NCI-H128 (cell line): ENCODE data around the gene KLF17.

ENCODE experiments used
- DNase-seq: peaks from one replicate; lab custom pipeline; 2025; ENCODE audit not compliant: unreplicated experiment; lab: John Stamatoyannopoulos, UW

The KLF17 gene, protein sequence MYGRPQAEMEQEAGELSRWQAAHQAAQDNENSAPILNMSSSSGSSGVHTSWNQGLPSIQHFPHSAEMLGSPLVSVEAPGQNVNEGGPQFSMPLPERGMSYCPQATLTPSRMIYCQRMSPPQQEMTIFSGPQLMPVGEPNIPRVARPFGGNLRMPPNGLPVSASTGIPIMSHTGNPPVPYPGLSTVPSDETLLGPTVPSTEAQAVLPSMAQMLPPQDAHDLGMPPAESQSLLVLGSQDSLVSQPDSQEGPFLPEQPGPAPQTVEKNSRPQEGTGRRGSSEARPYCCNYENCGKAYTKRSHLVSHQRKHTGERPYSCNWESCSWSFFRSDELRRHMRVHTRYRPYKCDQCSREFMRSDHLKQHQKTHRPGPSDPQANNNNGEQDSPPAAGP

DNA sequence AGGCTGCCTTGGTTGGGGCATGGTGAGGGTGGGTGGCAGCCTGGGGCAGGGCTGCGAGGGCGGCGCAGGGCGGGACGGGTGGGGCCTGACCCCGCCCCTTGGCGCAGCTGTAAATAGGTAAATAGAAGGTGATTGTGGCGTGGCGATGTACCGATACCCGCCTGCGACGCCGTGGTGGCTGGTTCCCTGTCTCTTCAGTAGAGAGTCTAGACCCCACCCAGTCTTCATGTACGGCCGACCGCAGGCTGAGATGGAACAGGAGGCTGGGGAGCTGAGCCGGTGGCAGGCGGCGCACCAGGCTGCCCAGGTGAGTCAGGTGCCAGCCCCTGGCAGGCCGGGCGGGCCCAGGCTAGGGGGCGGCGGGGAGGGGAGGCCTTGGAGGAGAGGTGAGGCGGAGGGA, at the start of gene KLF17:
TSS of gene KLF17 (plus strand) at position 140 of the 400 bp plus-strand sequence. CDS start at position 227, 87 bp downstream.
- DNase-seq: no peak

DNA sequence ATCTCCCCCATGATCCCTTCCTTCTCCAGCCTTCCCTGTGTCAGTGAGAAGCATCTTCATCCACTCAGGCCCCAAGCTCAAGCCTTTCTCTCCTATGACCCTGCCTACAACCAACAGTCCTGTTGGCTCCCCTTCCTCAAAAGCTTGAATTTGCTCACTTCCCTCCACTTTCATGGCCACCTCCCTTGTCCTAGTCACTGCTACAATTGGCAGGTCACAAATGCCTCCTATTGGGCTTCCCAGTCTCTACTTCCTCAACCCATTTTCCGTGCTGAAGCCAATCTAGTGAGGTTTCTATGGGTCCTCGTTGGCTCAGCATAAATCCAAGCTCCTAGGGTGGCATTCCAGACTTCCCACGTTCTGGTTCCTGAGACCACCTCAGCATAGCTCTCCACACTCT, 47.2 kb upstream of the KLF17 start:
- DNase-seq: no peak

DNA sequence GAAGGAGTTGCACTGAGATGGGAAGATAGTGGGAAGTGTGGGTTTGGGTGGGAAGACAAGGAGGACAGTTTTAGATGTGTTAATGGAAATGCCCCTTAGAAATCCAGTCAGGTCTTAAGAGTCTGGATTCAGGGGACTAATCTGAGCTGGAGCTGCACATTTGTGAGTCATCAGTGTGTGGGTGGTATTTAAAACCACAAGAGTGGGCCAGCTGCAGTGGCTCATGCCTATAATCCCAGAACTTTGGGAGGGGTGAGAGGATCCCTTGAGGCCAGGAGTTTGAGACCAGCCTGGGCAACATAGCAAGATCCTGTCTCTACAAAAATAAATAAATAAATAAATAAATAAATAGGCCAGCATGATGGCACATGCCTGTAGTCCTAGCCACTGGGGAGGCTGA, 46.4 kb upstream of the KLF17 start:
- no peak for DNase-seq

DNA sequence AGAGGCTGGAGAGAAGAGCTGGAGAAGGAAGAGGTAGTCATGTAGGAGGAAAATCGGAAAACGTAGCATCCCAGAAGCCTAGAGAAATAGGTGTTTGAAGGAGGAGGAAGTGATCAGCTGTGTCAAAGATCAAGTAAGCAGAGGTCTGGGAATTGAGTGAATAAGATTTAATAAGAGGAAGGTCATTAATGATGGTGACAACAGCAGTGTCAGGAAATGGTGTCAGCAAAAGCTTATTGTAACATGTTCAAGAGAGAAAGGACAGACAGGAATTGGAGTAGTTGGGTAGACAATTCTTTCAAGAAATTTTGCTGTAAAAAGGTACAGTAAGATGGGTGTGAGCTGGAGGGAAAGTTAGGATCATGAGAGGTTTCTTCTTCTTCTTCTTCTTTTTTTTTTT, 45.8 kb upstream of the KLF17 start:
- no peak for DNase-seq

DNA sequence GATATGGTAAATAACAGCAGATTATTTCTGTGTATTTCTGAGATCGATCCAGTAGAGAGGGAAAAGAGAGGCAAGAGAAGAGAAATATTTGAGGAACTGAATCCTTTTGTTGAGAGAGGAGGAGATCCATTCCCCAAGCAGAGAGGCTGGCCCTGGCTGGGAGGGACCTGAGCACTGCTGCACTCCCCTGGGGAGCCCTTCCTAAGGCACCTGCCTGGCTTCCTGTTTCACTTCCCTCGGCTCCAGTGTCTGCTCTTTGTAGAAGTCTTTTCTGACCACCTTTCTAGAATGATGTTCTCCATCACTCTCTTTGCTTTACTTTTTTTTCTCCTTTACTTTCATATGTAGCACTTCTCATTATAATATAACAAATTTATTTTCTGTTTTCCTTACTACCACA, 45.1 kb upstream of the KLF17 start:
- DNase-seq: no peak

DNA sequence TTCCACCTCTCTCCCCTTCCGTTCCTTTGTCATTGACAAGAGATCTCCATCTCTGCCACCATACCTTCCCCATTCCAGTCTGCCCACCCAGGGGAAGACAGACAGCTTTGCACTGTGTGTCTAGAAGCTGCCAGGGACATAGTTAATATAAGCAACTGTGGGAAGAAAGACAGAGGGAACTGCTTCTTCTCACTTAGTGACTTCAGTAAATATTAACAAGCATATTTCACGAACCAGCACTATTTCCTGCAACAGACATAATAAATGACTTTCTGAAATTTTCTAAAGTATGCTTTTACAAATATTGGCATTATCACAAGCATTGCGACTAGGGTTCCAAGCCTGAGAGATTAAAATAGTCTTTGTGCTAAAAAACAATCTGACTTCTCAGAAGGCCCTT, 44.2 kb upstream of the KLF17 start:
- no peak for DNase-seq

DNA sequence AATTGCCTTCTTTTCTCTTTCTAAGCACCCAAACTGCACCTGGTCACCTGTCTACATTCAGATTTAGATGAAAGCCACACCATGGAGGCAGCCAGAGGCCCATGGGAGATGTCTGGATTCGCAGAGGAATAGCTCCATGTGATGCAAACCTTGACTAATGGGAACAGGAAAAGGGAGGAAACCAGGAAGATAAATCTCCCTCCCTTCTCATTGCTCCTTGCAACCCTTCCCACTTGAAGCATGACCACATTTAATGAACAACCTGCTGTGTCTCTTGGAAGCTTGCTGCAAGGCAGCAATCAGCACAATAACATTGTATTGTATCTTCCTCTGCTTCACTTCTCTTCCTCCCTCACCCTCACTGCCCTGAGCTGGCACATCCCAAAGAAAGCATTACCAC, 42.6 kb upstream of the KLF17 start:
- DNase-seq: no peak

DNA sequence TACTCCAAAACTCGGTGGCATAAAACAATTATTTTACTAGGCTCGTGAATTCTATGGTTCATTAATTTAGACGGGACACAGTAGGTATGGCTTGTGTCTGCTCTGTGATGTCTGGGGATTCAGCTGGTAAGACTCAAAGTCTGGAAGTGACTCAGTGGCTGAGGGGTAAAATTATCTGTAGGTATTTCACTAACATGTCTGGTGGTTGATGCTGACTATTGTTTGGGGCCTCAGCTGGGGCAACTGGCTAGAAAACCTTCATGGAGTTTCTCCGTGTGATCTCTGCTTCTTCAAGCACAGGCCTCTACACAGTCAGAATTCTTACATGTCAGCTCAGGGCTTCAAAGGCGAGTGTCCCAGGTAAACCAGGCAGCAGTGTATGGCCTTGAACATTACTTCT, 41.2 kb upstream of the KLF17 start:
- no peak for DNase-seq

DNA sequence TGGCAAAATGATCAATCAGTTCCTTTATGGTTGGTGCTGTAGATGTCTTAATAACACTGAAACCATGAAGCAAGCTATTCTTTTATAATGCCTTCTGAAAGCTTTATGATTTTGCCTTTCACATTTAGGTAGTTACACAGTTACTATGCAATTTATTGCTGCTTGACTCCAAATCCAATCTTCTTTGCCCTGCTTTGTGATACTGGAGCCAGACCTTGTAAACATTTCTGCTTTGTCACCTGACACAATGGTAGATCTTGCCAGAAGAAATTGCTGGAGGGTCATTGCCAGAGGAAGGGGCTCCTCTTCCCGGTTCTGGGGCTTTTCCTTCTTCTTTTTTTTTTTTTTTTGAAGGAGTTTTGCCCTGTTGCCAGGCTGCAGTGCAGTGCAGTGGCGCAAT, 40.5 kb upstream of the KLF17 start:
- no peak for DNase-seq

DNA sequence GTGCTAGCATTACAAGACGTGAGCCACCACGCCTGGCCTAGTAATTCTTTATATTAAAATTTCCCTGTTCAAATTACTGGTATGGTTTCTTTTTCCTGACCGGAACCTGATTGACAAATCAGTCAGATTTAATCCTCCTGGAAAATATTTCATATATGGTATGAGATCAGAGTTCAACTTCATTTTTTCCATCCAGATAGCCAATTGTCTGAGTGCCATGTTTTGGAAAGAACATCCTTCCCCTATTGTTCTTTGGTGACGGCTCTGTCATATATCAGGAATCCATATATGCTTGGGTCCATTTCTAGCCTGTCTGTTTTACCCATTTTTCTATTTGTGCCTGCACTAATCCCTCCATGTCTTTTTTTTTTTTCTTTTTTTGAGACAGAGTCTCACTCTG, 39.1 kb upstream of the KLF17 start:
- DNase-seq: no peak

DNA sequence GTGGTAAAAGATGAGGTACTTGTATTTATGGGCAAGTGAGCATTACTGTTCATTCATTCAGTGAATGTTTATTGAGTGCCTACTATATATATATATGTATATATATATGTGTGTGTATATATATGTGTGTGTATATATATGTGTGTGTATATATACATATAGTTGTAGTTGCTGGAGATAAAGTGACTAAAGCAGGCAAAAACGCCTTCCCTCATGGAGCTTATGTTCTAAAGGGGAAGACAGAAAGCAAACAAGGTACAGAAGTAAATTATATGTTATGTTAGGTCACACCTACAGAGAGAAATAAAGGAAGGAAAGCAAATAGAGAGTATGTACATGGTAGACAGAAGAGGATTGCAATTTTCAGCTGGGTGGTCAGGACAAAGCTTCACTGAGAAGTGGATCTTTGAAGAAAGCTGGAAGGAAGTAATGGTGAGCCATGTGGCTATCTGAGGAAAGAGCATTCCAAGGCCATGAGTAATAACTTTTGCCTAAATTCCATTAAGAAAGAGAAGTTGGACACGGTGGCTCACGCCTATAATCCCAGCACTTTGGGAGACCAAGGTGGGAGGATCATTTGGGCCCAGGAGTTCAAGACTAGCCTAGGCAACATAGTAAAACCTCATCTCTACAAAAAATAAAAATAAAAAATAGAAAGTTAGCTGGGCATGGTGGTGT, 33.5 kb upstream of the KLF17 start:
- DNase-seq: no peak

DNA sequence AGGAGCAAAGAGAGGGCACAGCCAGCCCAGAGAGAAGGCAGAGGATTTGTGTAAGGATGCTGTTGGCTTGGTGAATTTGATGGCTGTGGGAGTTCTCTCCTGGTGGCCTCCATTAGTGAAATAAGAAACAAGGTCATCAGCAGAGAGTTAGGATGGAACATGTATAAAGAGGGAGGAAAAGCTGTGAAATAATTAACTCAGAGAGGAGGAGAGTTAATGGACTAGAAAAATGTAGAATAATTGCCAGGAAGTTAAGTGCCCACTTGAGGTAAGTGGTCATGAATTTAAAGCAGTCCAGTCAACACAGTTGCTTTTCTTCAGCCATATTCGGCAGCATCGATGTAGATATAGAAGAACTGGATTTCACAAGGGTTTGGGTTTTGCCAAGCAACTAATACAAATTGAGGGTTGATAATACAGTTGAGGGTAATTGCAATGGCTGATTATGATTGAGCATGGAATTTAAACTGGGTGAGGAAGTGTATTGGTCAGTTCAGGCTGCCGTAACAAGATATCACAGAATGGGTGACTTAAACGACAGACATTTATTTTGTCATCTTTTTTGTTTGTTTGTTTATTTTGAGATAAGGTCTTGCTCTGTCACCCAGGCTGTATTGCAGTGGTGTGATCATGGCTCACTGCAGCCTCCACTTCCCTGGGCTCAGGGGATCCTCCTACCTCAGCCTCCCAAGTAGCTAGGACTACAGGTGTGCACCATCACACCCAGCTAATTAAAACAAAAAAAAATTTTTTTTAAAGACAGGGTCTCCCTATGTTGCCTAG, 31.7 kb upstream of the KLF17 start:
- no peak for DNase-seq

DNA sequence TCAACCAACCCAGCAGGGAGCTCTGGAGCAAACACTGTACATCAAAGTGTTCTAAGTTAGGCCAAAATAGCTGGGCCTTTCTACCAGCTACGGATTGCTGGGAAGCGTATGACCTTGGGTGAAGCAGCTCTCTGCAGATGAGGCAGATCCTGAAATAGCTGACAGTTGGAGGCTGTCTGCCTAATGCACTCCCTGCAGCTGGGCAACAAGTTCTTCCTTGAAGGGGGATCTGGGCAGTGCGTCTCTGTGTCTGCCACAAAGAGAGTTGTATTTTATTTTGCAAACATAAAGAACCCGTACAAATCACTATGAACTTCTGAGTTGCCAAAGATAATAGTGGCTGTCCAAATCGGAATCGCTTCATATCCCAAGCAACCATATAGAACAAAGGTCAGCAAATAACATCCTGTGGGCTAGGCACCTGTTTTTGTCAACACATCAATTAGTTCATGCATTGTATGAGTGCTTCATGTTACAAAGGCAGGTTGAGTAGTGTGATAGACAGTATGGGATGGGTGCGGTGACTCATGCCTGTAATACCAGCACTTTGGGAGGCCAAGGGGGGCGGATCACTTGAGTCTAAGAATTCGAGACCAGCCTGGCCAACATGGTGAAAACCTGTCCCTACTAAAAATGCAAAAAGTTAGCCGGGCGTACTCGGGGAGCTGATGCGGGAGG, 29.1 kb upstream of the KLF17 start:
- DNase-seq: no peak

DNA sequence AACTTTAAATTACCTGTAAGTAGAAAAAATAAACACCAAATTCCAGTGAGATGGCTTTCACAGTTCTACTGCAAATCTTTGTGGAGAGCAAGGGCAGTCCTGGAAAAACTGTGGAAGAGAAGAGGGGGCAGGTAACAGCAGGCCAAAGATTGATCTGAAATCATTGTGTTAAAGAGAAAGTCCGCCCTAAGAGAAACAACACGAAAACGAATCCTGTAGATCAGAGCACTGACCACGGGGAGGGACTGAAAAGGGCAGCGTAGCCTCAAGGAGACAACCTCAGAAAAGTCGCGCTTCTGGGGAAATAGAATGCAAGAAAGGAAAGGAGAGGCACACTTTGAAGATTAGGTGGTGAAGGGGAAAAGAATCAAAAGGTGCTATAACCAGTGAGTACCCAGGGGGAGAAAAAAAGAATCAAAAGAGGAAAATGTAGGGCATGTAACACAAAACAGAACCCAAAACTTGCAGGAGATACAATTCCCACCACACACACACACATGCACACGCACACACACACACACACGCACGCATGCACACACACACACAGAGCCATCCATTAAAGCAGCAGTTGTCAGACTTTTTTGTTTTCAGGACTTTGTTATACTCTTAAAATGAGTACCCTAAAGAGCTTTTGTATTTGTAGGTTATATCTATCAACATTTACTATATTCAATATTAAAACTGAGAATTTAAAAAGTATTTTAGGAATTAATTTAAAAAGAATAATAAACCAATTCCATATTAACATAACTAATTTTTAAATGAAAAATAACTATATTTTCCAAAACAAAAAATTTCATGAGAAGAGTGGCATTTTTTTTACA, 28.0 kb upstream of the KLF17 start:
- no peak for DNase-seq

DNA sequence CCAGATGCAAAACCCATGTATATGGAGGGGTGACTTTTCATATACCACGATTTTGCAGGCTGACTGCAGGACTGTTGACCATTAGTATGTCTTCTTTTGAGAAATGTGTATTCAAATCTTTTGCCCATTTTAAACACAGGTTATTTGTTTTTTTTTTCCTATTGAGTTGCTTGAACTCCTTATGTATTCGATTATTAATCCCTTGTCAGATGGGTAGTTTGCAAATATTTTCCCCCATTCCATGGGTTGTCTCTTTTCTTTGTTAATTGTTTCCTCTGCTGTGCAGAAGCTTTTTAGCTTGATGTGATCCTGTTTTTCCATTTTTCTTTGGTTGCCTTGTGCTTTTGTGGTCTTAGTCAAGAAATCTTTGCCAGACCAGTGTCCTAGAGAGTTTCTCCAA, 24.6 kb upstream of the KLF17 start:
- no peak for DNase-seq

DNA sequence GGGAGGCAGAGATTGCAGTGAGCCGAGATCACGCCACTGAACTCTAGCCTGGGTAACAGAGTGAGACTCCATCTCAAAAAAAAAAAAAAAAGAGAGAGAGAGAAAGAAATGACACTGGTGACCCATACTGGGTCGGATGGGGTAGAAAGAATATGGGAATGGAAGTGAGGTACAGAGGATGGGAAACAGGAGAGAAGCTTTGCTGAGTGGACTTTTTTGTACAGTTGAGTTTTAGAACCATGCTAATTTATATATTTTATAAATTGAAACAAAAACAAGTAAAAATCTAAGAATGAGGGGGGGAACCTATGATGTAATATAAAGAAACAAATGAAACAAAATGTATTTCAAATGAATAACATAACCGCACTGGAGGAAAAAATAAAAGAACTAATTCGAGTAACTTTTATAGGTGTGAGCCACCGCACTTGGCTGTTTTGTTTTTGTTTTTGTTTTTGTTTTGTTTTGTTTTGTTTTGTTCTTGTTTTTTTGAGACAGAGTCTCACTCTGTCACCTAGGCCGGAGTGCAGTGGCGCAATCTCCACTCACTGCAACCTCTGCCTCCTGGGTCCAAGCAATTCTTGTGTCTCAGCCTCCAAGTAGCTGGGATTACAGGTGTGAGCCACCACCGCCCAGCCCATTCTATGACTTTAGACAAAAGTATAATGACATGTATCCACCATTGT, 18.3 kb upstream of the KLF17 start:
- DNase-seq: no peak

DNA sequence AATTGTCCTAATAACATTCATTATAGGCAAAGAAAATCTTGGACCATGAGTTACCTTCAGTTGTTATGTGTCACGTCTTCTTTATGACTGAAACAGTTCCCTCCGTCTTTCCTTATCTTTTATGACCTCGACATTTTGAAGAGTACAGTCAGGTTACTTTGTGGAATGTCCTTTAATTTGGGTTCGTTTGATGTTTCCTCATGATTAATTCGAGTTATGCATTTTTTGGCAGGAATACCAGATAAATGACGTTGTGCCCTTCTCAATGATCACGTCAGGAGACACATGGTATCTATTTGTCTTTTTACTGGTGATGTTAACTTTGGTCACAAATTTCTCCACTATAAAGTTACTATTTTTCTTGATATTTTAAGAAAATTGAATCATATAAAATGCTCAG, 17.3 kb upstream of the KLF17 start:
- no peak for DNase-seq

DNA sequence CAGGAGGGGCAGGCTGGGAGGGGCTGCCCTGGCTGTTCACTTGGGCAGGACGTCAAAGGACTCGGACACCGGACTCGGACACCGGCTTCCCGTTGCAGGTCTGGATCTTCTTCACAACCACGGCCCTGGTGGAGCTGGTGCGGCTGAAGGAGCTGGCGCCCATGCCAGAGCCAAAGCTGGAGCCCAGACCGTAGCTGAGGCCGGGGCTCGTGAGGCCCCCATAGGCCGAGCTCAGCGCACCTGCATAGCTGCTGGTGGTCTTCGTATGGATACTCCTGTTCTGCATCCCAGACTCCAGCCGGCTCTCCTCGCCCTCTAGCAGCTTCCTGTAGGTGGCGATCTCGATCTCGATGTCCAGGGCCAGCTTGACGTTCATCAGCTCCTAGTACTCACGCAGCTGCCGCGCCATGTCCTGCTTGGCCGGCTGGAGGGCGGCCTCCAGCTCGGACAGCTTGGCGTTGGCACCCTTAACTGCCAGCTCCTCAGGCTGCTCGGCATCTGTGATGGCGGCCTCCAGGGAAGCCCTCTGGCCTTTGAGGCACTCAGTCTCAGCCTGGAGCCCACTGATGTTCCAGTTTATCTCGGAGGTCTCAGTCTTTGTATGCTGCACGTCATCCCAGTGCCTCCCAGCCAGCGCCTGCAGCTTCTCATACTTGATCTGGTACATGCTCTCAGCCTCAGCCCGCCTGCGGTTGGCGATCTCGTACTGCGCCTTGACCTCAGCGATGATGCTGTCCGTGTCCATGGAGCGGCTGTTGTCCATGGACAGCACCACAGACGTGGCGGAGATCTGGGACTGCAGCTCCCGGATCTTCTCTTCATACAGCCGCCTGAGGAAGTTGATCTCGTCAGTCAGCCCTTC, 15.1 kb upstream of the KLF17 start:
- no peak for DNase-seq

DNA sequence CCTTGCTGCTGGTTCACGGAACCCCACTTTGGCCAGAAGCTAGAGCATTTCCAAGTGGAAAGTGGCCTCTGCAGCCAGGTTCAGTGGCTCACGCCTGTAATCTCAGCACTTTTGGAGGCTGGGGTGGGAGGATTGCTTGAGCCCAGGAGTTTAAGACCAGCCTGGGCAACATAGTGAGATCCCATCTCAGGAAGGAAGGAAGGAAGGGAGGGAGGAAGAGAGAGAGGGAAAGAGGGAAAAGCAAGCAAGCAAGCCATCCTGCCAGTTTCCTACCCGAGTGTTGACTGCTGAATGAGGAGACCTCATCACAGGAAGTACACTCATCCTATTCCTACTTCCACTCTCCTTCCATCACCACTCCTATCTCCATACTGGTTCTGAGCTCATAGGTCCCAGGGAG, 12.8 kb upstream of the KLF17 start:
- no peak for DNase-seq
